COR-L47 (cell line): ENCODE data around the gene SDK2.

ENCODE experiments used
- DNase-seq: peaks from one replicate; lab custom pipeline; 2025; lab: John Stamatoyannopoulos, UW

The SDK2 gene

DNA sequence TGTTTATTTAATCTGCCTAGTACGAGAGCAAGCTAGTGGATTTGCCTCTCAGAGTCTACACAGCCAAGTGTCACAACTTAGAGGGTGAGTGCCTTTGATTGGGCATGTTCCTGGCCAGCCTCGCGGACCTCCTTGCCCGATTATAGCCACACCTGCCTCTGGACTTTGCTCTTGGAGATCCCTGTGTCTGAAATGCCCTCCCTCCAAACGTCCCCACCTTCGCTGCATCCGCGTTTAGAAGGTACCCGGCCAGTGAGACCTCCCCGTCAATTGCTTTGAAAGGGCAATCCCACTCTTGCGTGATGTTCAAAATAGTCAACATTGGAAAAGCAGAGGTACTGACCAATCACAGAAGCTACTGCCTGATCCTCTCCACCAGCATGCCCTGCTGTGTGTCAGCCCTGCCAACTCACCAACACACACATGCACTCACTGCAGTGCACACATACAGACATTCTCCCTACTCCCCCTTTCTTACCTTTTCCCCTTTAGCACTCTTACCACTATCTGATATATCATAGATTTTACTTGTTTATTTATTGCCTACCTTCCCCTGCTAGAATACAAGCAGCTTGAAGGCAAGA is 6.5 kb upstream of the SDK2 start:
- no peak for DNase-seq

DNA sequence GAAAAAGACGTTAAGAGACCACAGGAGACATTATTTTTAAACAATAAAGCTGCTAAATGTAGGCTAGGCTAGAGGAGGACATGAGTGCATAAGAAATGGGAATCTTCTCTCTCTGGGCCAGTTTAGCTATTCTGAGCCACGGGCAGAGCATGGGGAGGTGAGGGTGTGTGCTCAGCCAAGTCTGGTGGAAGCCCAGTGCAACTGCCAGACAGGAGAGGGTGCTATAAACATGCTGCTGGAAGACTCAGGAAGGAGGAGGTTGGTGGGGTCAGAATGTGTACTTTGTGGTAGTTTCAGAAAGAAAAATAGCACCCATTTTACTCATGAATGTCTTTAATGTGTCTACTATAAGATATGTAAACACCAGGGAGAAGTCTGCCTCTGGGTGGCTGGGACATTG is 5.9 kb upstream of the SDK2 start:
- DNase-seq, result peak; percentile 42

DNA sequence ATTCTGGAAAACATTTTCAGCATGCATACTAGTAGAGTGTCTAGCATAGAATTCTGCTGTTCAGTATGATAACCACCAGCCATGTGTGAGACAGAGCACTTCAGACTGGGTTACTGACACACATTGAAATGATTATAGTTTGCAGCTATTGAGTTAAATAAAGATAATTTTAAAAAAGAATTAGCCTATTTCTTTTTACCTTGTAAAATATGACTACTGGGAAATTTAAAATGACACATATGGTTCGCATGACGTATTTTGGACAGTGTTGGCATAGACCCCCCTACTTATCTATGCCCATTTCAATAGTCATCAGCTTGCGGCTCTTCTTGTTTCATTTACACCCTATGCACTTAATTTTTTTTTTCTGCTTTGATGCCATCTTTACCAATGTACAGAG is 4.7 kb upstream of the SDK2 start:
- no peak for DNase-seq

DNA sequence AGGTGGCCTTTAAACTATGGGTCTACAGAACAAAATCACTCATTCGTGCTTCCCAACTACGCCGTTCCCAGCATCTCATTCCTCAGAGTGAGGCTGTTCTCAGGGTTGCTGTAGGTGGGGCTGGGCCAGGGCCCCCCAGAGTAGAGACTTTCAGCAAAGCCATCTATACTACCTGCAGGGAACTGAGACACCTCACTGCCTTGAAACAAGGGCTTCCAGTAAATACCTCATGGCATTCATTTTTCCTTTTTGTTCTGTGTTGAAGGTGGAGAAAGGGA is 4.2 kb upstream of the SDK2 start:
- DNase-seq, result no peak

DNA sequence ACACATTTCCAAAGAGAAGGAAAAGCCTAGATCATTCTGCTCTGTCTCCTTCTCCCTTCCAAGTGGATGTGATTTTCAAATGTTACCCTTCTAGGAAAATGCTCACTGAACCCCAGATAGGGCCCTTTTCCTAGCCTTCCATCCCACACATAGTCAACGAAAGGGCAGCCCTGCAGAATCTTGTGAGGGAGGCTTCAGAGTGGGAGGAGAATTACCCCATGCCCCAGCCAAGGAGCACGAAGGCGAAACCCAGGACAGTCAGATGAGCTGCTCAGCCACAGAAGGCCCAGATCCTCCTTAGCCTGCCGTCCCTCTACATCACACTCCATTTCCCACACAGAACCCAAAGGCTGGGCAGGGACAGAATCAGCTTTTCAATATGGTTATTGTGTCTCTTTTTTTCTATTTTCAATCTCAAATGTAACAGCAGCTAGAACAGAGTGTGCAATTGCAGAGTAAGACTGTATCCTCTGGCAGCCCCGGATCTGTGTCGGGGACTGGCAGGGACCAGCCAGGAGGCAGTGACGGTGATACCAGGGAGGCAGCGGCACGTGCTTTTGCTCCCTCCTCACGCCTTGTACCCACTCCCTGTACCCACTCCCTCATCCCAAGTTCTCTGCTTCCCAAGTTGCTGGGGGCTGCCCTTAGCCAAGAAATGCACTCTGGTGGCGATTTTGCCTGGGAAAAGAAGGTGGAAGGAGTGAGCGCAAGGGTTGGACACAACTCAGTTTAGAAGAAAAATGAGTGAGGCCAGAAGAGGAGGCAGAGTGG is 3.7 kb upstream of the SDK2 start:
- no peak for DNase-seq

DNA sequence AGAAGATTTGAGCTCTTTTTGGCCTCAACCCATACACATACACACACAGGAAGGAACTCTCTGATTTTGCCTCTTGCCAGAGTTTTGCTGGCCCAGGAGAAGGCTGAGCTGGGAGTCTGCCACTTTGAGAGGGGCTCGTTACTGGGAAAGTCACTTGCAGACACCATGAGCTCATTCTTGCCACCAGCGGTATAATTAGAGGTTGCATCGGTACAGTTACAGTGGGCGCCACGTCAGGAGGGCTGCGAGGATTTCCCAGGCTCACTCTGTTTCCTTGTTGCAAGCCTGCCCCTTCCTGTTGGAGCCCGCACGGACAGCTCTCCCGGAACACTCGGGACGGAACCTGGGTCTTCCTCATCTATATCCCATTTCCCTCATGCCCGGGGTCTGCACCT is 3.1 kb upstream of the SDK2 start:
- DNase-seq, result peak; percentile 7

DNA sequence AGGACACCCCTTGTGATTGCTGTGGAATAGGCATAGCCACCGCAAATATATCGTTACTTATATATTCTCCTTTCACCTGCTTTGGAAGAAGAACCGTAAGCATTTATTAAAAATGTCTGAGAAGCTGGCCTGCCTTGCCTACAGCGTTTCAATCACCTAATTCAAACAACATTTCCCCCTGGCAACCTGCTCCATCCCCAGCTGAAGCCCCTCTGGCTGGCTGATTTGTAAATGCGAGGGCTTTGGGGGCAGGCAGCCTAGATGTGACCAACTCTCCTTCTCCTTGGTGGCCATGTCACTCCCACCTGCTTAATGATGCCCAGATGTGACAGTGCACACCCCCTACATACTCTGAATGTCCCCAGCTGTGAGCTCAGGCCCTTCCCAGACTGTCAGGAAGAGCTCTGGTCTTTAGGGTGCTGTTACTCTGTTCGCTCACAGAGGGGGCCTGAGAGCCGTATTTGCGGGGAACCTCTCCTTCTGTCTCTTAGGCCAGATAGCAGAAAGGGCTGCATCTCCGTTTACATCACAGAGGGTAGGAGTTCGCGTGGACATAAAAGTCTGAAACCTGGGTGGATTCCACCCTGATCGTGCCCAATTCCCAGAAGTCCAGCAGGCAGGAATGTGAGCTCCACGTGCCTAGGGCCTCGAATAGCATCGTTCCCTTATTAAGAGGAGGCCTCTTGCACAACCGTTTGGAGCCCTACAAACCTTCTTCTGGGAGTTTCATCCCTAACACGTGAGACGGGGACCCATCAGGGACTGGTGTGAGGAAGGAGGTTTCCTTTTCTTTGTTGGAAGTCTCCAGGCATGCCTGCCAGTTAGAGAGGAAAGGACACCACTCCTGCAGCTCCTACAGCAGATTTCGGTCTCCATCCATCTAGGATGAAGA is 2.4 kb upstream of the SDK2 start:
- peak; percentile 46 for DNase-seq

DNA sequence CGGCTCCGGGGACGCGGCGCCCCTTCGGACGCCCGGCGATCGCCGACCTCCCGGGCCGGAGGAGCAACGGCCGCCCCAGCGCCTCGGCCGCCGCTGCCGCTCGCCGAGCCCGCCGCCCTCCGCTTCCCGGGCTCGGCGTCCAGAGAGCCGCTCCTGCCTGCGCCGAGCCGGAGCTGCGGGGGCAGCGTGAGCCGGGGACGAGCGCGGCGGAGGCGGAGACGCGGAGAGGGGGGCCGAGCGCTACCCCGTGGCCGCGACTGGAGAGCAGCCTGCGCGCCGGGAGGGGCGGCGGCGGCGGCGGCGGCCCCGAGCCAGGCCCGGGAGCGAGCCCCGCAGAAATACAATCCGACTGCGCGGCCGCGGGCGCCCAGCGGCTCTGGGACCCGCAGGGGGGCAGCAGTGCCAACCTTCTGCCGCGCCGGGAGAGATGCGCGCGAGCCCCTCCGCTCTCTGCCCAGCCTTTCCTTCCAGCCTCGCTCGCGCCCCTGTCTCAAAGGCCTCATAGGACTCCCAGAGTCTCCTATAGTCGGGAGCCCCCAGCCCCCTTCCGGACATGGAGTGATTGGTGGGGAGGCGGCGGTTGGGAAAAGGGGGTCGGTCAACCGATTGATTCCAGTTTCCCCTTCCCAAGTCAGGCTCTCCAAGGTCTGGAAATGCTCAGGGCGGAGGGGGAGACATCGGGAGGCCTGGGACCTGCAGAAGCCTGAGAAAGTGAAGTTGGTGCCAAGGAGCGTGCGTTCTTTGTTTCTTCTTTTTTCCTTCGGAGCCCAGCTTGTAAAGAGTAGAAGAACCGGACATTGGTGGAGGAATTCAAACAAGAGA is 1.0 kb upstream of the SDK2 start:
- peak; percentile 90 for DNase-seq

DNA sequence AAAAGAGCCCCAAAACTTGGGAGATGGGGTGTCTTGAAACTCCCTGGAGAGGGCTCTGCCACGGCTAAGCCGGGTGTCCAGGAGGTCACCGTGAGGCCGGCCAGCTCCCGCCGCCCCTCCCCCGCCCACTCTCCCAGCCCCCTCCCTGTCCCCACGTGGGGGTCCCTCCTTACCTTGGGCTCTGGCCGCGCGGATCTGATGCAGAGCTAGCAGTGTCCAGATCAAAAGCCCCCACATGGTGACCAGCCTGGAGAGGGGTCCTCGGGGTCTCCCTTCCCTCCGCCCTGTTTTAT is 447 bp downstream of the SDK2 start:
- DNase-seq, result no peak

DNA sequence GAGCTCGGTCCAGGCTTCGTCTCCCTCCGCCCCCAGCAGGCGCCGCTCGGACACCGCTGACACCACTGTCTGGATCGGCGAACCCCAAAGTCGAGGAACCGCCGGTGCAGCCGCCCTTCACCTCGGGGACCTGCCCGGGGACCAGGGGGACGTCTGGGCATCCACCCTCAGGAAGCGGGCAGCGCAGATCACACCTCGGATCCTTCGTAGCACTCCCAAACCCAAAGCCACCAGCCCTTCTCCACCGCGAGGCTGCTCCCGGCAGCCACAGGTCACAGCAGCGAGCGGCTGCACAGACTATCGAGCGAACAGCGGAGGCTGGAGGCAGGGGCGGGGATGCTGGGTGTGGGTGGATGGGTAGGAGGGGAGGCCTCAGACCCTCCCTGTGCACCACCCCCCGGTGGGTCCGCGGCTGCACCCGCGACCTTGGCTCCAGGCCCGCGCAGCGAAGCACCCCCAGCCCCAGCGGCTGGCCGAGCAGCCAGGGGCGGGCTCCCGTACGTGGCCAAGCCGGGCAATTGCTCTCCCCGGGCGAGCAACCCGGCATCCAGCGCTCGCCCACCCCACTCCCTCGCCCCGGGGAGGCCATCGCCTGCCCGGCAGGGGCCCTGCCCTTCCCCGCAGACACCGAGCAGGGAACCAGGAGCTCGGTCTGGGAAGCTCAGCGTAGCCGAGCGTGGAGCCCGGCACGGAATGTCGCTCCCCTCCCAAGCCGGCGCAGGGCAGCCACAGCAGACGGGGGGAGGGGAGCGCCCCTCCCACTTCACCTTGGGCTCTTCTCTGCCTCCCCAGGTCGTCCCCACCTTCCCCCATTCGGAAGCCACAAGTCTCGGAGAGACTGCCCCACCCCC is 1.0 kb downstream of the SDK2 start:
- DNase-seq, result peak; percentile 75

DNA sequence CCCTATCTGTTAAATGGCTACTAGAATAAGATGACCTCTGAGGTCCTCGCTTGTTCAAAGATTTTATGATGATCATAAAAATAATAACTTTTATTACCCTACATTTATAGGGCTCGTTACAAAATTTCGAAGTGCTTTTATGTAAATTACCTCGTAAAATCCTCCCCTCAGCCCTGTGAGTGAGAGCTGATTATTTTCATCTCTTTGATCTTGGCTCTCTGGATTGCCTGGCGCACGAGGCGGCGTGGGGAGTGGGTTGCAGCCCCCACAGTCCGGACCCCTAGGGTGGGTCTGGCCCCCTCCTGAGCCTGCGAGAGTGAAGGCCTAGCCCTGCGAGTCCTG is 1.6 kb downstream of the SDK2 start:
- DNase-seq, result no peak

DNA sequence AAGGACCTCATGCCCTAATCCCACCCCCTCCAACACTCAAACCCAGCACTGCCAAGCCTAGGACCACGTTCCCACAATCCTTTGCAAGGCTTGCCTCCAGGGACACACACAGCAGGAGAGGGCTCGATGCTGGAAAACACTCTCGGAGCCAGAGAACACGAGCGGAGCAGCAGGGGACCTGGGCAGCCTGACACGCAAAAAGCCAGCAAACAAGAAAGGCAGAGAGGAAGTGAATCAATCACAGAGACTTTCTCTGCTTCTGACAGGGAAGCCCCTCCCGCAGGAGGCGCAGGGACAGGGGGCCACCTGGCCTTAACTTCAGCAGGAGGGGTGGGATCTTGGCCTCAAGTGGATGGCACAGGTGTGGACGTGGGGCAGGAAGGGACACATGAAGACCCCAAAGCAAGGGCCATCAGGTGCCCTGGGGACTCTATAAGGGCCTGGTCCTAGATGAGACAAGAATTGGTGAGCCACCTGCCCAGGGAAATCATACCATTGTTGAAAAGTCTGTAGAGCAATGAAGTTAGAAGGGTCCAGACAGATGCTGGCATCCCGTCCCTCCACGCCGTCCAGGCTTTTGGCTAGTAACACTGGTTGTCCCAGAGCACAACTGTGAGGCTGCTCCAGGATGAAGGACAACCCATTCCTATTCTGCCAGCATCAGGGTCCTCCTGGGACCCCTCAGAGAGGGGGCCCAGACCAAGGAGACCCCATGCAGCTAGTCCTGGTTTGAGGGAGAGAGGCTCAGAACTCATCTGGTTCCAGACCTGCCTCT is 2.2 kb downstream of the SDK2 start:
- DNase-seq, result peak; percentile 85

DNA sequence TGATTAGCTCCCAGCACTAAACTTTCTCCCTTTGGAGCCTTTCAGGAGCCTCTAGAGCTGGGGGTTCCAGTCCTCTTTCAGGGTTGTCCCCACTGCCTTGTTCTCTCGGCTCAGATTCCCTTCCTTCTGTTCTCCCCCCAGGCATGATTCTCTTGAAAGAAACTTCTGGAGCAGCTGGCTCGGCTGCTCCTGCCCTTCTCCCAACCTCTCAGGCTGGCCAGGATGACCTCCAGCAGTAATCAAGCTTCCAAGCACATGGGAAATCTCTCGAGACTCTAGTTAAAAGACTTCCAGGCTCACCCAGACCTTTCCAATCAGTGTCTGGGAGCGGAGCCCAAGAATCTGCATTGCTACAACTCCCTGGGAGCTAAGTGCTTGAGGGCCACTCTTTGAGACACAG is 3.6 kb downstream of the SDK2 start:
- DNase-seq, result no peak

DNA sequence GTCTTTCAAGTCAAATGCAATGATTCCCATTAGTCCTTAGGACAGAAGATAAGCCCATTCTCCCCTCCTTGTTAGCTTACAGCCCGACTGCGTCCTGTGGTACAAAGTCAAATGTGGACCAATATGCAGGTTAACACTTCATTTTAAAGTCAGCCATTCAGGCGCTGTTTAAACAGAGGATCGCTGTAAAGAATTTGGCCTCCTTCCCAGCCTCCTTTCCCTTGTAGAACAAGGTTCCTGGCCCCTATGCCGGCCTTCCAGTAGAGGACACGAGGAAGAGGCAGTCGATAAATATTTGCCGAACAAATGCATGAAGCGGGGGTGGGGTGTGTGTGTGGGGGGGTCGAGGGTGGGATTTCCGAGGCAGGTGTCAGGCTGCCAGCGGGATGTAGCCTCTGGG is 4.3 kb downstream of the SDK2 start:
- DNase-seq, result peak; percentile 86

DNA sequence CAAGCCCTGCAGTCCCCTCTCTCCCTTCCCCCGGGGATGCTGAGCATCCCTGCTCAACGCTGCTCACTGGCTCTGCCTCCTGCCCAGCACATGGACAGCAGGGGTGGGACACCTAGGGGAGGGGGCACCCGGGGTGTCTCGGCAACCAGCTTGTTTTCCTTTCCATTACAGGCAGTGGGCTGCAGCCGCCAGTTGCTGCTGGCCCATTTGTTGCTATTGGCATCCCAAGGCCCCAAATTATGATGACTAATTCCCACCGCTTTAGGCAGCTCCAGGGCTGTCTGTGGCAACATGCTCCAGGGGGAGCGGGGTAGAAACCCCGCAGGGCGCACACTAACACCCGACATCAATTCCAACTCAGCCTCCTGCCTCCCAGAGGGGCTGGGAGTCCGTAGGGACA is 4.9 kb downstream of the SDK2 start:
- peak; percentile 66 for DNase-seq

DNA sequence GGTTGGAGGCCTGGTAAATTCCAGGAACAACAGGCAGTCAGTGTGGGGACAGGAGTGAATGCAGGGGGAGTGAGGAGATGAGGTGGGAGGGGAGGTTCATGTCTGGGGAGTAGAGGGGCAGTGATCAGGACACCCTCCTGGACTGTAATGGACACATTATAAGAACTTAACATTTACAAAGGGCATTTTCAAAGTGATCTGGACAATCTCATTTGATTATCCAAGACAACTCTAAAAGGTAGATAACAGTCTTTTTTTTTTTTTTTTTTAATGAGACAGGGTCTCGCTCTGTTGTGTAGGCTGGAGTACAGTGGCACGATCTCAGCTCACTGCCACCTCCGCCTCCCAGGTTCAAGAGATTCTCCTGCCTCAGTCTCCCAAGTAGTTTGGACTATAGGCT is 5.7 kb downstream of the SDK2 start:
- no peak for DNase-seq

DNA sequence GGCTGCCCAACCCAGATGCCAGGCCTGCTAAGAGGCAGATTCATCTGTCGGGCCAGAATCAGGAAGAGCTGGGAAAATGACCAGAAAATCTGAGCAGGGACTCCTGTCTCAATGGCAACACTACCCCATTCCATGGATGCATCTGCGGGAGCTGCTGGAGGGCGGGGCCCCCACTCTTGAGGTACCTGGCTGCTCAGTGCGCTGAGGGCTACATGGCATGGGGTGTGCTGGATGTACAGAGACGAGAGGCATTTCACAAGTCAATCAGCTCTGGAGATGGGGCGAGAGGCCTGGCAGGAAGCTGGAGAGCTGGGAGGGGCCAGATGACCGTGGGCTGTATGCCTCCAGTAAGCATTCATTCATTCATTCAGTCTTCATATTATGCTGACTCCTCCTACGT is 6.4 kb downstream of the SDK2 start:
- DNase-seq, result peak; percentile 13

DNA sequence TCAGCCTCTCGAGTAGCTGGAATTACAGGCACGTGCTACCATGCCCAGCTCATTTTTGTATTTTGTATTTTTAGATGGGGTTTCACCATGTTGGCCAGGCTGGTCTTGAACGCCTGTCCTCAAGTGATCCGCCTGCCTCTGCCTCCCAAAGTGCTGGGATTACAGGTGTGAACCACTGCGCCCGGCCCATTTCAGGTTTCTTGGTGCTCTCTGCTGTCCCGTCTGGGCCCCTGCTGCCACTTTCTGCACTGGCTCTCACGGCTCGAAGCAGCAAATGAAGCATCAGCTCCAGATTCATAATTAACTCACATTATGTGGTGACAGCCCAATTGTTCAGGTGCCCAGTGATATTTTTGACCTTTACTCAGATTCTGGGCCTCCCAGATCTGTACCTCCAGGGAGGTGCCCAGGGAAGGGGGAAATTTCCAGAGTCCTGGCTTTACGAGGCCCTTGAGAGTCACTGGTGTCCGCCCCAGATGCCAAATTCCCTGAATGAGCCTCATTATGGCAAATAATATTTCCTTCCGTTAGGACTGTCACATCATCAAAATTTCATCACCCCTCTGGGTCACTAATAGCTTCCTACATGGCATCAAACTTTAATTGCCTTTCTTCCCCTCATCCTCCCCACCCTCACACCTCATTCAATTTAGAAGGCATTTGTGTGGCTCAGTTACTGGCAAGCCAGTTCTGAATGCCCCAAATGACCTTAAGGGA is 9.0 kb downstream of the SDK2 start:
- no peak for DNase-seq

DNA sequence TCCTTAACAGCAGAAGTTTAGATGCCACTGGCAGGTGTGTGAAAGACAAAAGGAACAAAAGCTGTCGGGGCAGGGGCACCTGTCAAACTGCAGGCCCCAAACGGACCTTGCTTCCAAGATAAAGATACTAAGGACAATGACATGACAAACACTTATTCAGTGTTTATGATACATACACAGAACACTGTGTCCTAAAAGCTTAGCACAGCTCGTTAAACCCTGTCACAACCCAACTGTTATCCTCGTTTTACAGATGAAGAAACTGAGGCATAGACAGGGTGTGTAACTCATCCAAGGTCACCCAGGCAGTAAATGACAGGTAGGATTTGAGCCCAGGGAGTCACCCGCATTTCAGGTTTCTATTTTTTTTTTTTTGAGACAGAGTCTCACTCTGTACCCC is 9.6 kb downstream of the SDK2 start:
- DNase-seq, result peak; percentile 76

DNA sequence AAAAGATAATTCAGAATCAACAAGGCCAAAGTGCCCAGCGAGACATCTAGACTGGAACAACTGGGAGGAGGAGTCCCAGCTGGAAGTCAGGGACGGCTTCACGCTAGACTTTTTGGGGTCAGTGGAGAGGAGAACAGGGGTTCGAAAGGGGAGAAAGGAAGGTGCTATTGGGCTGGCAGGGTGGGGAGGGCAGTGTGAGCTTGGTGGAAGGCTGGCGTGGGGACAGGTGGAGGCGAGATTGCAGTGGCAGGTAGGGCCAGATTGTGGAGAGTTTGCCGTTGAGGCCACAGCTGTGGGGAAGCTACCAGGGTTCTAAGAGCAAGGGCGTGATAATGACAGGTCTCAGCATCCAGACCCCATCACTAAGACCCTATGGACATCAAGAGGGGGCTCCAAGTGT is 10.5 kb downstream of the SDK2 start:
- DNase-seq, result no peak
